Neuronal stem cell (in vitro differentiated cells): Measurements from ENCODE around the gene CARMIL1.
A peak's percentile ranks its signal among the peaks of the same experiment; 100 is the strongest.

Source experiments
- DNase-seq: peaks from one replicate; pipeline ENCODE4 v3.0.0-alpha.2; 2013; ENCODE audit warnings: low spot score
- H2AFZ ChIP-seq: one replicate; pipeline ENCODE4 v1.6.1; 2013; ENCODE audit warnings: mild to moderate bottlenecking, low read length, inconsistent platforms
- H2AK5ac ChIP-seq: 2 replicates; pipeline ENCODE4 v1.6.1; 2013; ENCODE audit warnings: low read depth, mild to moderate bottlenecking, inconsistent platforms, low read length, moderate library complexity, mixed read lengths
- H2BK120ac ChIP-seq: 2 replicates; pipeline ENCODE4 v1.6.1; 2013; ENCODE audit warnings: low read depth, mild to moderate bottlenecking, inconsistent platforms, low read length, moderate library complexity, mixed read lengths
- H2BK12ac ChIP-seq: one replicate; pipeline ENCODE4 v1.6.1; 2013; ENCODE audit warnings: low read length, inconsistent platforms
- H2BK15ac ChIP-seq: 2 replicates; pipeline ENCODE4 v1.6.1; 2013; ENCODE audit warnings: mild to moderate bottlenecking, low read length, inconsistent platforms, mixed read lengths
- H2BK5ac ChIP-seq: one replicate; pipeline ENCODE4 v1.6.1; 2013; ENCODE audit warnings: inconsistent platforms, mild to moderate bottlenecking, low read length, moderate library complexity
- H3K14ac ChIP-seq: one replicate; pipeline ENCODE4 v1.6.1; 2013; ENCODE audit warnings: low read length, inconsistent platforms
- H3K18ac ChIP-seq: 2 replicates; pipeline ENCODE4 v1.6.1; 2013; ENCODE audit warnings: low read length, inconsistent platforms
- H3K23ac ChIP-seq: 2 replicates; pipeline ENCODE4 v1.6.1; 2013; ENCODE audit warnings: low read depth, mild to moderate bottlenecking, mixed read lengths, low read length, inconsistent platforms; ENCODE audit not compliant: poor library complexity
- H3K27ac ChIP-seq: replicated peaks from 3 replicates; pipeline ENCODE4 v1.5.1; 2013; ENCODE audit warnings: low read length, inconsistent platforms
- H3K27me3 ChIP-seq, 3 experiments: 2 replicates each; pipeline ENCODE4 v1.6.1; 2013; ENCODE audit warnings: low read length in 3 of 3, mild to moderate bottlenecking in 2 of 3, inconsistent platforms in 1 of 3, low read depth in 1 of 3, mixed read lengths in 1 of 3, moderate library complexity in 1 of 3; ENCODE audit not compliant: control insufficient read depth in 3 of 3, insufficient read depth in 3 of 3
- H3K36me3 ChIP-seq, 2 donors: replicated peaks in 1 of 2; 2 replicates each; pipeline ENCODE4 v1.6.1; 2013; ENCODE audit warnings: low read length in 2 of 2; ENCODE audit not compliant: control insufficient read depth in 2 of 2, insufficient read depth in 2 of 2
- H3K4ac ChIP-seq: 2 replicates; pipeline ENCODE4 v1.6.1; 2013; ENCODE audit warnings: inconsistent platforms, mild to moderate bottlenecking, low read length, moderate library complexity
- H3K4me1 ChIP-seq, 2 donors: 1 replicate in 1 of 2; 2 replicates in 1 of 2; pipeline ENCODE4 v1.6.1; 2013; ENCODE audit warnings: low read length in 2 of 2, low read depth in 1 of 2; ENCODE audit not compliant: control insufficient read depth in 2 of 2, insufficient read depth in 1 of 2
- H3K4me2 ChIP-seq: one replicate; pipeline ENCODE4 v1.6.1; 2013; ENCODE audit warnings: mild to moderate bottlenecking, low read length, inconsistent platforms; ENCODE audit not compliant: insufficient read depth, poor library complexity, severe bottlenecking
- H3K4me3 ChIP-seq, 2 donors: 2 replicates each; pipeline ENCODE4 v1.5.1; 2013; ENCODE audit warnings: low read length in 2 of 2, mild to moderate bottlenecking in 2 of 2, inconsistent platforms in 1 of 2, moderate library complexity in 1 of 2
- H3K79me1 ChIP-seq: one replicate; pipeline ENCODE4 v1.6.1; 2013; ENCODE audit warnings: low read depth, mild to moderate bottlenecking, inconsistent platforms, low read length, moderate library complexity
- H3K9ac ChIP-seq: one replicate; pipeline ENCODE4 v1.6.1; 2013; ENCODE audit warnings: mild to moderate bottlenecking, low read depth, low read length, inconsistent platforms; ENCODE audit not compliant: poor library complexity
- H3K9me3 ChIP-seq, 2 donors: replicated peaks in 1 of 2; 2 replicates each; pipeline versions ENCODE3 to v1.6.1; 2013; ENCODE audit warnings: low read length in 2 of 2, mild to moderate bottlenecking in 2 of 2, inconsistent platforms in 1 of 2, low read depth in 1 of 2, mixed read lengths in 1 of 2, moderate library complexity in 1 of 2; ENCODE audit not compliant: control insufficient read depth in 2 of 2, insufficient read depth in 1 of 2
- H4K8ac ChIP-seq: one replicate; pipeline ENCODE4 v1.6.1; 2013; ENCODE audit warnings: low read depth, mild to moderate bottlenecking, inconsistent platforms, low read length, moderate library complexity
- H4K91ac ChIP-seq: one replicate; pipeline ENCODE4 v1.6.1; 2013; ENCODE audit warnings: low read length, low read depth, mild to moderate bottlenecking, inconsistent platforms; ENCODE audit not compliant: poor library complexity
- WGBS, 2 donors: extraction: QIAGEN DNeasy Blood & Tissue Kit; methylation state at CpG; one replicate each; pipeline ENCODE4 v1.1.7; 2013; ENCODE audit warnings: missing lambda C conversion rate in 2 of 2, mixed read lengths in 1 of 2; ENCODE audit not compliant: insufficient read length in 2 of 2, insufficient replicate concordance in 1 of 2; ENCODE audit errors: extremely low coverage in 2 of 2; 5-methylcytosine and 5-hydroxymethylcytosine counted together

The CARMIL1 gene

DNA sequence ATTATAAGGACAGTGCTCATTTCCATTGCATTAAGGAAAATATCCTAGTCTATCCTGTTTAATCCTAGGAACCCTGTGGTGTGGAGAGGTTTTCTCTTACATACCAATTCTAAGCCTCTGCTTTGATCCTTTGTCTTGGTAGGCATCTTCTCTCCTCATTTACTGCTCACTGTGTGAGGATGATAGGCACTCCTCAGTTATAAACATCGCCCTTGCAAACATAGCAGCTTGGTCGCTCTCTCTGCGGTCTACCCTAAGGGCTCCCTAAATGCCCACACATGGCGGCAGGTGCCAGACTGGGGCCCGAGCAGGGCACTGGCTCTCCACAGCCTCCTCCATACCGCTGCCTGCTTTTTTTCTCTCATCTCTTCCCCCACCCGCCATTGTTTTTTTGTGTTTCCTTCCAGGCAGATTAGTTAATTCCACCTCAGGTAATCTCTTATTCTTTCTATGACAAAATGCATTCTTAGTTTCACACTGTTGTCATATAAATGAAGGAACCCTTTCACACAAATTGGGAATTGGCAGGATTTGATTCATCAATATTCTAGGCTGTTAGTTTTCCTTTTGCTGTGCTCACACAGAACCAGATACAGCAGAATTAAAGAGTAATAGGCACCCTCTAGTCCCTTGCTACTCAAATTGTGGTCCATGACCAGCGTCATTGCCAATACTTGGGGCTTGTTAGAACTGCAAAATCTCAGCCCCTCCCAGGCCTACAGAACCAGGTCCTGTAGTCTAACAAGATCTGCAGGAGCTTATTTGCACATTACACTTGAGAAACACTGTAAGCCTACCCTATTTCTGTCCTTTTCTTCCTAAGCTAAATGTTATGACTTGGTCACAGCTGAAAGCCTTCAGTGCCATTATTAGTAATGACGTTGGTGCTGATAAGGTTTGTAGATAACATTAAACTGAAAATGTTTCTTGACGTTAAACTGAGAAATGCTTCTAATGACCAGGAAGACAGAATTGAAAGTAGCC lies 36.3 kb downstream of the CARMIL1 start:
- Histone ChIP-seq H3K4ac (no peak overlapping the region), H3K4me1 (peaks cover 7 to 10% of the 10 kb centered on the region in 2 donors), H2BK15ac (no peak overlapping the region), H3K9ac (no peak overlapping the region), H3K36me3 (no peaks in the 10 kb centered on the region), H3K27ac (no peak overlapping the region), H4K8ac (no peak overlapping the region), H4K91ac (no peak overlapping the region), H3K18ac (no peak overlapping the region), H3K79me1 (no peaks in the 10 kb centered on the region), H2BK12ac (no peak overlapping the region), H3K9me3 (no peaks in the 10 kb centered on the region), H2BK5ac (no peak overlapping the region), H3K27me3 (no peaks in the 10 kb centered on the region), H3K14ac (no peak overlapping the region), H2BK120ac (no peak overlapping the region), H3K4me2 (no peak overlapping the region), H2AK5ac (no peak overlapping the region), H3K4me3 (no peak overlapping the region), H2AFZ (no peak overlapping the region), H3K23ac (no peak overlapping the region)
- WGBS, 2 donors, result no CpG with 5 or more reads among the region's 10 CpGs
- DNase-seq, result peak; percentile 24

DNA sequence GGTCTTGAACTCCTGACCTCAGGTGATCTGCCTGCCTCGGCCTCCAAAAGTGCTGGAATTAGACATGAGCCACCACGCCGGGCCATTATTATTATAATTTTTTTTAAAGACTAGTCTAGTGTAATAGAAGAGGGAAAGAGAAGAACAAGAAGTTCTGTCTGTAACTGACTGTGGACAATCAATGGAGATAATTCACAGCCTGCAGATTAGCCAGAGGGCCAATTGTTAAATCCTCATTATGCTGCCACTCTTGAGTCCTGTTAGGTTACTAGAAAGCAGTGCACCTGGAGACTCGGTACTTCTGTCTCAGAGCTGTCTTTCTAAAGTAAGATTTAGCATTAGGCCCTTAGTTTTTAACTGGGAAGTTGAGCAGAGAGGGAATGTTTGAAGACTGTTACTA lies 37.5 kb downstream of the CARMIL1 start:
- Histone ChIP-seq H3K36me3 (no peaks in the 10 kb centered on the region), H3K4me1 (peaks cover 7 to 12% of the 10 kb centered on the region in 2 donors), H3K14ac (no peak overlapping the region), H3K27me3 (no peaks in the 10 kb centered on the region), H3K4ac (no peak overlapping the region), H3K79me1 (no peaks in the 10 kb centered on the region), H2BK5ac (no peak overlapping the region), H3K9me3 (no peaks in the 10 kb centered on the region), H3K23ac (no peak overlapping the region), H2AK5ac (no peak overlapping the region), H2AFZ (no peak overlapping the region), H2BK15ac (no peak overlapping the region), H4K8ac (no peak overlapping the region), H2BK12ac (no peak overlapping the region), H3K4me2 (no peak overlapping the region), H3K27ac (no peak overlapping the region), H3K18ac (no peak overlapping the region), H3K4me3 (no peak overlapping the region), H3K9ac (no peak overlapping the region), H4K91ac (no peak overlapping the region), H2BK120ac (no peak overlapping the region)
- WGBS, 2 donors, result no CpG with 5 or more reads among the region's 4 CpGs
- DNase-seq, result no peak

DNA sequence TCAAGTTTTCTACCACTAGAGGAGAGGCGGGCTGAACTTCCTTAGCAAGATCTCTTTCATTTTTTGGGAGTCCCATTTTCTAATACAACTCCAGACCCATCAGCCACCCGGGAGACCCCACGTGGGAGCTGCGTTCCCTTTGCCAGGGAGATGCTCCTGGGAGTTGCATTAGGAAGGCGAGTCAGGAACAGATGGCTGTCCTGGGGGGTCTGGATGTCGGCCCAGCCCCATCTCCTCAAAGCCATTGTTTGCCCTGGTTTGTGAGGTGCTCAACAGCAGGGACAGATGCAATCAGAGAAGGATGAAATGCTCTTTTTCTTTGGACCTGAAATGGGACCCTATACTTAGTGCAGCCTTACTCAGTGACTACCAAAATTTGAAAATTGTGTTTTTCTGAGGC lies 39.4 kb downstream of the CARMIL1 start:
- H3K4me3 ChIP-seq, result no peak overlapping the region
- no peaks in the 10 kb centered on the region for H3K36me3 ChIP-seq
- H3K23ac ChIP-seq, result no peak overlapping the region
- no peak overlapping the region for H3K4ac ChIP-seq
- no peaks in the 10 kb centered on the region for H3K27me3 ChIP-seq
- DNase-seq, result no peak
- H3K27ac ChIP-seq, result no peak overlapping the region
- H2BK15ac ChIP-seq, result no peak overlapping the region
- no peaks in the 10 kb centered on the region for H3K79me1 ChIP-seq
- H3K4me2 ChIP-seq, result no peak overlapping the region
- H4K91ac ChIP-seq, result no peak overlapping the region
- H2BK120ac ChIP-seq, result no peak overlapping the region
- peaks cover 4 to 8% of the 10 kb centered on the region in 2 donors for H3K4me1 ChIP-seq
- H3K14ac ChIP-seq, result no peak overlapping the region
- H3K18ac ChIP-seq, result no peak overlapping the region
- H3K9ac ChIP-seq, result no peak overlapping the region
- H2BK5ac ChIP-seq, result no peak overlapping the region
- H4K8ac ChIP-seq, result no peak overlapping the region
- no peaks in the 10 kb centered on the region for H3K9me3 ChIP-seq
- H2AK5ac ChIP-seq, result no peak overlapping the region
- no peak overlapping the region for H2BK12ac ChIP-seq
- no CpG with 5 or more reads among the region's 6 CpGs for WGBS, 2 donors
- H2AFZ ChIP-seq, result no peak overlapping the region

DNA sequence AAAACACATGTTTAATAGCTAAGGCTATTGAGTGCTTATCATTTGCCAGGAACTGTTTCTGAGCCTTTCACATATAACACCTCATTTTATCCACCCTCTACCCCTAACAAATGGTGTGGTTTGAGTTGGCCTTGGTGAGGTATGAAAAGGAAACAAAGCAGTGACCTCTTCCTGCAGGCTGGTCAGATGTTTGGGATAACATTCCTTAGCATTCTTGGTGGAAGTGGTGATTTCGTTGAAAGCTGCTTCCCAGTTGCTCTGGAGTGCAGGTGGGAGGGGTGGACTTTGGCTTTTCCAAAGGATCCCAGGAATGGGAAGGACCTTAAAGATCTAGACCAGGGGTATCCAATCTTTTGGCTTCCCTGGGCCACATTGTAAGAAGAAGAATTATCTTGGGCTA lies 41.3 kb downstream of the CARMIL1 start:
- Histone ChIP-seq H3K27me3 (no peaks in the 10 kb centered on the region), H3K4me1 (peaks cover 4 to 9% of the 10 kb centered on the region in 2 donors), H3K4ac (no peak overlapping the region), H3K14ac (no peak overlapping the region), H3K18ac (no peak overlapping the region), H3K4me2 (no peak overlapping the region), H3K23ac (no peak overlapping the region), H4K8ac (no peak overlapping the region), H3K27ac (no peak overlapping the region), H3K9ac (no peak overlapping the region), H2BK12ac (no peak overlapping the region), H3K79me1 (no peaks in the 10 kb centered on the region), H3K9me3 (no peaks in the 10 kb centered on the region), H3K36me3 (no peaks in the 10 kb centered on the region), H2BK5ac (no peak overlapping the region), H4K91ac (no peak overlapping the region), H2AK5ac (no peak overlapping the region), H3K4me3 (no peak overlapping the region), H2AFZ (no peak overlapping the region), H2BK15ac (no peak overlapping the region), H2BK120ac (no peak overlapping the region)
- WGBS, 2 donors, result no CpG with 5 or more reads among the region's 1 CpG
- no peak for DNase-seq
